Testis (tissue), 2 donors: Measurements from ENCODE around the gene XXYLT1.

Experiments used
- POLR2A ChIP-seq: fragments of 450-650 bp; IDR thresholded peaks from one replicate; pipeline ENCODE4 v1.6.1; 2017; ENCODE audit warnings: antibody characterized with exemption, mild to moderate bottlenecking, moderate library complexity
- TF ChIP-seq, protein P1 (sequence below), 3 experiments: fragments of 450-650 bp in 2 of 3; fragments of 200-600 bp in 1 of 3; sonication (generic) in 1 of 3; IDR thresholded peaks; one replicate each; pipeline ENCODE4 v1.5.1; 2016 to 2019; ENCODE audit warnings: antibody characterized with exemption in 3 of 3, mild to moderate bottlenecking in 2 of 3, moderate library complexity in 1 of 3

DNA sequence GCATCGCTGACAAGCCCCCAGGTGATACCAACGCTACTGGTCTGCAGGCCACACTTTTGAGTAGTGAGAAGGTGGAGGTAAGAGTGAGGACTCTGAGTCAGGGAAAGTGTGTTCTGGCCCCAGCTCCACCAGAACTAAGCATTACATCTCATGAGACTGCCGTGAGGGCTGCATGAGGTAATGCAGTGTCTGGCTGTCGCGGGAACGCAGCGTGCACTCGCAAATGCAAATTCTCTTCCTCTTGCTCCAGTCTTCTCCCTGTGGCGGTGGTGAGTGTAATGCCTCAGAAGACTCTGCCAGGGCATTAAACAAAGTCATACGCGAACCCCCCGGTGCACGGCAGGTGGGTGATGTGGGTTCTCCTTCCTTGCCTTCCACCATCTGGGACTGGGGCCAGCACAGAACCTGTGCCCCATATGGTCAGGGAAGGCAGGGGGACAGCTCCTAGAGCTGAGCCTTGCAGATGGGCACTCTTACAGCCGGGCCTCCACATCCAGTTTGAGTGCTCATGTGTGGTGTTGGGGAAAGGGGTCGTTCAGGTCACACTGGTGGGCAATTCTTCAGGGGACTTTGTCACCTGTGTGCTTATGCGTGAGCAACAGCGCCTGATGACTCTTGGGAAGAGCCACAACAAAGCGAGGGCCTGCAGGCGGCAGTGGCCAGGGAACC lies 175.8 kb downstream of the XXYLT1 start:
- TF ChIP-seq, protein P1, sequence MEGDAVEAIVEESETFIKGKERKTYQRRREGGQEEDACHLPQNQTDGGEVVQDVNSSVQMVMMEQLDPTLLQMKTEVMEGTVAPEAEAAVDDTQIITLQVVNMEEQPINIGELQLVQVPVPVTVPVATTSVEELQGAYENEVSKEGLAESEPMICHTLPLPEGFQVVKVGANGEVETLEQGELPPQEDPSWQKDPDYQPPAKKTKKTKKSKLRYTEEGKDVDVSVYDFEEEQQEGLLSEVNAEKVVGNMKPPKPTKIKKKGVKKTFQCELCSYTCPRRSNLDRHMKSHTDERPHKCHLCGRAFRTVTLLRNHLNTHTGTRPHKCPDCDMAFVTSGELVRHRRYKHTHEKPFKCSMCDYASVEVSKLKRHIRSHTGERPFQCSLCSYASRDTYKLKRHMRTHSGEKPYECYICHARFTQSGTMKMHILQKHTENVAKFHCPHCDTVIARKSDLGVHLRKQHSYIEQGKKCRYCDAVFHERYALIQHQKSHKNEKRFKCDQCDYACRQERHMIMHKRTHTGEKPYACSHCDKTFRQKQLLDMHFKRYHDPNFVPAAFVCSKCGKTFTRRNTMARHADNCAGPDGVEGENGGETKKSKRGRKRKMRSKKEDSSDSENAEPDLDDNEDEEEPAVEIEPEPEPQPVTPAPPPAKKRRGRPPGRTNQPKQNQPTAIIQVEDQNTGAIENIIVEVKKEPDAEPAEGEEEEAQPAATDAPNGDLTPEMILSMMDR (IDR thresholded peaks at IDR 0.05) = no peak
- no peak for TF ChIP-seq POLR2A
